Upper lobe of left lung (tissue), 4 donors: ENCODE data around the gene TAOK1.

Source experiments
- CTCF ChIP-seq, 6 experiments: fragments of 450-650 bp in 4 of 6; fragments of 200-600 bp in 2 of 6; sonication (generic) in 2 of 6; IDR thresholded peaks; one replicate each; pipeline ENCODE4 v1.5.1; 2016 to 2019; ENCODE audit warnings: antibody characterized with exemption in 6 of 6
- EP300 ChIP-seq, 4 donors: sonication (generic); formaldehyde crosslinking; IDR thresholded peaks; one replicate each; pipeline ENCODE4 v1.5.1; 2017; ENCODE audit warnings: antibody characterized with exemption in 4 of 4, control low read depth in 2 of 4
- POLR2A ChIP-seq, 4 donors: fragments of 450-650 bp; IDR thresholded peaks; one replicate each; pipeline ENCODE4 v1.5.1; 2016 to 2017; ENCODE audit warnings: antibody characterized with exemption in 4 of 4, mild to moderate bottlenecking in 2 of 4
- POLR2AphosphoS5 ChIP-seq, 2 donors: sonication (generic); formaldehyde crosslinking; IDR thresholded peaks; one replicate each; pipeline ENCODE4 v1.5.1; 2017; ENCODE audit warnings: antibody characterized with exemption in 2 of 2

DNA sequence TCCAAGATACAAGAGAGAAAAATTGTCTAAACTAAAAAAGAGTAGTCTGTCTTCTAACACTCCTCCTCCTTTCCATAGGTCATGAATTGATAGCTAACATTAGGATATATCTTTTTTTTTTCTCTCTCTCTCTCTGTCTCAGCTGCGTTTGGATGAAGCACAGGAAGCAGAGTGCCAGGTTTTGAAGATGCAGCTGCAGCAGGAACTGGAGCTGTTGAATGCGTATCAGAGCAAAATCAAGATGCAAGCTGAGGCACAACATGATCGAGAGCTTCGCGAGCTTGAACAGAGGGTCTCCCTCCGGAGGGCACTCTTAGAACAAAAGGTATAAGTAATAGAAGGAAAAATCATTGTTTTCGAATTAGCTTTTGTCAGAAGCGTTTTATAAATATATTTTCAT, 143.8 kb downstream of the TAOK1 start:
- TF ChIP-seq CTCF (IDR thresholded peaks at IDR 0.05) (no peak), POLR2A (IDR thresholded peaks at IDR 0.05) (no peak), EP300 (IDR thresholded peaks at IDR 0.05) (no peak), POLR2AphosphoS5 (IDR thresholded peaks at IDR 0.05) (no peak)
